ENCODE results near the gene ZC3H18.

DNA sequence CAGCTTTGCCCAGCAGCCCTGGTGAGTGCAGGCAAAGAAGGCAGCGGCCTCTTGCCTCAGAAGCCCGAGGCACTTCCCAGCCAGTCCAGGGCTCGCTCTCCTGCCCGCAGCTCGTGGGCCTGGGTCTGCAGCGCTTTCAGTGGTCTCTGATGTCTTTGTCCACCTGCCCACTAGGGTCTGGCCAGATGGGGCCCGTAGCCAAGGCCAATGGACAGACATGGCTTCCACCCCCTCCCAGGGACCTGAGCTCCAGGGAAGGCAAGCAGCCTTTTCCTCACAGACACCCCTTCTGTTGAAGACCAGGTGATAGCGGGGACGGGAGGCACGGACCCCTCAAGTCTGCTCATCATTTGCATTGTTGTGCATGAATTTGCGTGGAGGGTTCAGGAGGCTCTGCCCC is 33.7 kb upstream of the ZC3H18 start:
- TF ChIP-seq, protein P1, sequence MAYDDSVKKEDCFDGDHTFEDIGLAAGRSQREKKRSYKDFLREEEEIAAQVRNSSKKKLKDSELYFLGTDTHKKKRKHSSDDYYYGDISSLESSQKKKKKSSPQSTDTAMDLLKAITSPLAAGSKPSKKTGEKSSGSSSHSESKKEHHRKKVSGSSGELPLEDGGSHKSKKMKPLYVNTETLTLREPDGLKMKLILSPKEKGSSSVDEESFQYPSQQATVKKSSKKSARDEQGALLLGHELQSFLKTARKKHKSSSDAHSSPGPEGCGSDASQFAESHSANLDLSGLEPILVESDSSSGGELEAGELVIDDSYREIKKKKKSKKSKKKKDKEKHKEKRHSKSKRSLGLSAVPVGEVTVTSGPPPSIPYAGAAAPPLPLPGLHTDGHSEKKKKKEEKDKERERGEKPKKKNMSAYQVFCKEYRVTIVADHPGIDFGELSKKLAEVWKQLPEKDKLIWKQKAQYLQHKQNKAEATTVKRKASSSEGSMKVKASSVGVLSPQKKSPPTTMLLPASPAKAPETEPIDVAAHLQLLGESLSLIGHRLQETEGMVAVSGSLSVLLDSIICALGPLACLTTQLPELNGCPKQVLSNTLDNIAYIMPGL (CRISPR knock-in tag; IDR thresholded peaks at IDR 0.05), result no peak
- TF ChIP-seq, protein P2, sequence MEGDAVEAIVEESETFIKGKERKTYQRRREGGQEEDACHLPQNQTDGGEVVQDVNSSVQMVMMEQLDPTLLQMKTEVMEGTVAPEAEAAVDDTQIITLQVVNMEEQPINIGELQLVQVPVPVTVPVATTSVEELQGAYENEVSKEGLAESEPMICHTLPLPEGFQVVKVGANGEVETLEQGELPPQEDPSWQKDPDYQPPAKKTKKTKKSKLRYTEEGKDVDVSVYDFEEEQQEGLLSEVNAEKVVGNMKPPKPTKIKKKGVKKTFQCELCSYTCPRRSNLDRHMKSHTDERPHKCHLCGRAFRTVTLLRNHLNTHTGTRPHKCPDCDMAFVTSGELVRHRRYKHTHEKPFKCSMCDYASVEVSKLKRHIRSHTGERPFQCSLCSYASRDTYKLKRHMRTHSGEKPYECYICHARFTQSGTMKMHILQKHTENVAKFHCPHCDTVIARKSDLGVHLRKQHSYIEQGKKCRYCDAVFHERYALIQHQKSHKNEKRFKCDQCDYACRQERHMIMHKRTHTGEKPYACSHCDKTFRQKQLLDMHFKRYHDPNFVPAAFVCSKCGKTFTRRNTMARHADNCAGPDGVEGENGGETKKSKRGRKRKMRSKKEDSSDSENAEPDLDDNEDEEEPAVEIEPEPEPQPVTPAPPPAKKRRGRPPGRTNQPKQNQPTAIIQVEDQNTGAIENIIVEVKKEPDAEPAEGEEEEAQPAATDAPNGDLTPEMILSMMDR (IDR thresholded peaks at IDR 0.05), result no peak
- TF ChIP-seq, protein P3, sequence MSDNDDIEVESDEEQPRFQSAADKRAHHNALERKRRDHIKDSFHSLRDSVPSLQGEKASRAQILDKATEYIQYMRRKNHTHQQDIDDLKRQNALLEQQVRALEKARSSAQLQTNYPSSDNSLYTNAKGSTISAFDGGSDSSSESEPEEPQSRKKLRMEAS (CRISPR knock-in tag; IDR thresholded peaks at IDR 0.05), result no peak
- TF ChIP-seq SOX15 (CRISPR knock-in tag; IDR thresholded peaks at IDR 0.05), result no peak

Measured in WTC11 (cell line).